NCI-H1694 (cell line): ENCODE data around the gene RHEBL1.

Source experiments
- DNase-seq: peaks from one replicate; lab custom pipeline; 2025; lab: John Stamatoyannopoulos, UW

Gene RHEBL1

GRCh38 chr12:49019443-49020324 lies 50.1 kb downstream of the RHEBL1 start:
- peak; percentile 38 for DNase-seq

GRCh38 chr12:49019120-49019430 lies 50.7 kb downstream of the RHEBL1 start:
- DNase-seq, result no peak

- peak; percentile 86 for DNase-seq
These were observed 51.3 kb downstream of the RHEBL1 start, which contains the start of gene PRKAG1 for GRCh38 chr12:49018261-49019119. Gene PRKAG1 (minus strand): TSS chr12:49018776. CDS start chr12:49018740, 36 bp downstream.

- DNase-seq, result no peak
These were observed 51.9 kb downstream of the RHEBL1 start for GRCh38 chr12:49017891-49018260.

- no peak for DNase-seq
These were observed 54.6 kb downstream of the RHEBL1 start for GRCh38 chr12:49015196-49015595.
